ENCODE results near the gene NDUFA1.

NDUFA1 gene

DNA sequence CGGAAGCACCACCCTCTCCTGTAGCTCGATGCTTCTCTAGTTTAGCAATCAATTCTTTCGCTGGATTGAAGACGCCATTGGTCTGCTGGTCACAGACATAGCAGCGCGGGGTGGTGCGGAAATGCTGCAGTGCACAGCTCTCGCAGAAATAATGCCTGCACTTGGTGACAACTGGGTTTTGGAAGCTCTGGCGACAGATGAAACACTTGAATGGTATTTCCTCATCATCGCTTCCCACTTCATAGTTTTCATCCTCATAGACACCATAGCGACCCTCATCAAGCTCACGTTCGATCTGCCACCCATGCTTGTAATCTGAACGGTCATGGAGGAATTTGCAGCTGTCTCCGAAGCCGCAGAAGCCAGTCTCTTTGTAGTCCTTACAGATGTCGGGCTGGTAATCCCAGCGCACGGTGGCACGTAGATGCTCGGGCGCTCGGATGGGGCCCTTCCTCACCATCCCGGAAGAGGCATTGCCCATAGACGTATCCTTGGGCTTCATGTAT is 953 bp upstream of the NDUFA1 start:
- no peak for TF ChIP-seq EZH2phosphoT487 (conservative IDR thresholded peaks at IDR 0.05; ENCODE audit: low read length)
- TF ChIP-seq, protein P1, sequence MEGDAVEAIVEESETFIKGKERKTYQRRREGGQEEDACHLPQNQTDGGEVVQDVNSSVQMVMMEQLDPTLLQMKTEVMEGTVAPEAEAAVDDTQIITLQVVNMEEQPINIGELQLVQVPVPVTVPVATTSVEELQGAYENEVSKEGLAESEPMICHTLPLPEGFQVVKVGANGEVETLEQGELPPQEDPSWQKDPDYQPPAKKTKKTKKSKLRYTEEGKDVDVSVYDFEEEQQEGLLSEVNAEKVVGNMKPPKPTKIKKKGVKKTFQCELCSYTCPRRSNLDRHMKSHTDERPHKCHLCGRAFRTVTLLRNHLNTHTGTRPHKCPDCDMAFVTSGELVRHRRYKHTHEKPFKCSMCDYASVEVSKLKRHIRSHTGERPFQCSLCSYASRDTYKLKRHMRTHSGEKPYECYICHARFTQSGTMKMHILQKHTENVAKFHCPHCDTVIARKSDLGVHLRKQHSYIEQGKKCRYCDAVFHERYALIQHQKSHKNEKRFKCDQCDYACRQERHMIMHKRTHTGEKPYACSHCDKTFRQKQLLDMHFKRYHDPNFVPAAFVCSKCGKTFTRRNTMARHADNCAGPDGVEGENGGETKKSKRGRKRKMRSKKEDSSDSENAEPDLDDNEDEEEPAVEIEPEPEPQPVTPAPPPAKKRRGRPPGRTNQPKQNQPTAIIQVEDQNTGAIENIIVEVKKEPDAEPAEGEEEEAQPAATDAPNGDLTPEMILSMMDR (IDR thresholded peaks at IDR 0.05; ENCODE audit: insufficient read depth, low read length, poor library complexity, severe bottlenecking), result no peak
- peak overlapping the region; percentile 86 for H3K4me3 ChIP-seq (ENCODE audit: insufficient read depth, low read length, poor library complexity, severe bottlenecking)
- H3K9me3 ChIP-seq (ENCODE audit: insufficient read depth, low read length), result no peaks in the 10 kb centered on the region
- peak overlapping the region; percentile 89 for H3K9ac ChIP-seq (ENCODE audit: low read length)
- H3K27me3 ChIP-seq (ENCODE audit: low read length), result no peaks in the 10 kb centered on the region
- peak overlapping the region; percentile 90 for H3K27ac ChIP-seq (ENCODE audit: low read depth, low read length)
- H3K4me2 ChIP-seq (ENCODE audit: low read depth, low read length, poor library complexity, severe bottlenecking), result peak overlapping the region; percentile 85
- H3K36me3 ChIP-seq (ENCODE audit: low read length), result no peaks in the 10 kb centered on the region
- H3K9me2 ChIP-seq (replicated peaks; ENCODE audit: insufficient read depth, low read length), result no peaks in the 10 kb centered on the region
- H2AFZ ChIP-seq (ENCODE audit: low read depth, low read length, severe bottlenecking), result no peak overlapping the region
- H3F3A ChIP-seq (ENCODE audit: insufficient read depth), result peaks cover 3% of the 10 kb centered on the region
- H4K20me1 ChIP-seq (ENCODE audit: low read depth, low read length), result no peaks in the 10 kb centered on the region
- peaks cover 29% of the 10 kb centered on the region for H3K79me2 ChIP-seq (ENCODE audit: insufficient read depth, low read length)

DNA sequence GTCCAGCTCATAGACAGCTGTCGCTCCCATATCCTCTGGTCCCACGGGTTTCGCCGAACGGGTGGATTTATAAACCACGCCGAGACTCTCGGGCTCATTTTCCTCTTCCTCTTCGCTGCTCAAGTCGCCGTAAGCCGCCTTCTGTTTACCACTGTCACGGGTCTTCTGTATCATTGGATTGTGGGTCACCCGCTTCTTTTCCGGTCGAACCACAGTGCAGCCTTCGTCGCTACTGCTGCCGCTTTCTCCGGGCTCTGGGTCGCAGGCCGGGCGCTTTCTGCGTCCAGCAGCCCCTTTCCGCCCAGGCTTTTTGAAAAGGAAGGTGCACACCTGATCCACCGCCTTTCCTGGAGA is 410 bp upstream of the NDUFA1 start:
- Histone ChIP-seq H3K4me3 (ENCODE audit: insufficient read depth, low read length, poor library complexity, severe bottlenecking) (peak overlapping the region; percentile 86), H4K20me1 (ENCODE audit: low read depth, low read length) (no peaks in the 10 kb centered on the region), H3K9me2 (replicated peaks; ENCODE audit: insufficient read depth, low read length) (no peaks in the 10 kb centered on the region), H3K27ac (ENCODE audit: low read depth, low read length) (peak overlapping the region; percentile 90), H3K9ac (ENCODE audit: low read length) (peak overlapping the region; percentile 89), H3K79me2 (ENCODE audit: insufficient read depth, low read length) (peaks cover 29% of the 10 kb centered on the region), H3K9me3 (ENCODE audit: insufficient read depth, low read length) (no peaks in the 10 kb centered on the region), H3K4me2 (ENCODE audit: low read depth, low read length, poor library complexity, severe bottlenecking) (peak overlapping the region; percentile 85), H2AFZ (ENCODE audit: low read depth, low read length, severe bottlenecking) (no peak overlapping the region), H3K27me3 (ENCODE audit: low read length) (no peaks in the 10 kb centered on the region), H3F3A (ENCODE audit: insufficient read depth) (peaks cover 3% of the 10 kb centered on the region), H3K36me3 (ENCODE audit: low read length) (no peaks in the 10 kb centered on the region)
- TF ChIP-seq, protein P1 (IDR thresholded peaks at IDR 0.05; ENCODE audit: insufficient read depth, low read length, poor library complexity, severe bottlenecking), result no peak
- TF ChIP-seq EZH2phosphoT487 (conservative IDR thresholded peaks at IDR 0.05; ENCODE audit: low read length), result no peak

DNA sequence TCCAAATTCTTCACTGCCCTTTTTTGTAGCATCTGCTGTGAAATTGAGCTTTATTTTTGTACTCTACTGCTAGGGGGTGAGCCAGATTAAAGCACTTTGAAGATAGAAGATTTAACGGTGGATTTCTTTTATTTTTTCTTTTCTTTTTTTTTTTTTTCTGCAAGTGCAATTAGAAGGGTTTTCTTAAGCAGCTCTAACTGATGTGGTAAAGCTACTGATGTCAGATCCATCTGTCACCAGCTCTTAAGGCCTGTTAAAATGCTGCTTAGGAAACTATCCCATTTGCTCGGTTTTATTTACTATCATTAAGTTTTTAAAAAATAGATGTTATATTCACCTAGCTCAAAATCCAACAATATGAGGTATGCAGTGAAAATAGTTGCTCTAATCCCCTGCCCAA is 7.1 kb downstream of the NDUFA1 start:
- Histone ChIP-seq H3K4me2 (ENCODE audit: low read depth, low read length, poor library complexity, severe bottlenecking) (no peak overlapping the region), H3K9me3 (ENCODE audit: insufficient read depth, low read length) (no peaks in the 10 kb centered on the region), H3K9me2 (replicated peaks; ENCODE audit: insufficient read depth, low read length) (no peaks in the 10 kb centered on the region), H2AFZ (ENCODE audit: low read depth, low read length, severe bottlenecking) (no peak overlapping the region), H3K27ac (ENCODE audit: low read depth, low read length) (no peak overlapping the region), H4K20me1 (ENCODE audit: low read depth, low read length) (no peaks in the 10 kb centered on the region), H3K36me3 (ENCODE audit: low read length) (no peaks in the 10 kb centered on the region; the same call in 1 of the 2 replicates), H3F3A (ENCODE audit: insufficient read depth) (no peaks in the 10 kb centered on the region), H3K79me2 (ENCODE audit: insufficient read depth, low read length) (no peaks in the 10 kb centered on the region; the same call in 1 of the 2 replicates), H3K27me3 (ENCODE audit: low read length) (no peaks in the 10 kb centered on the region), H3K9ac (ENCODE audit: low read length) (no peak overlapping the region), H3K4me3 (ENCODE audit: insufficient read depth, low read length, poor library complexity, severe bottlenecking) (no peak overlapping the region)
- TF ChIP-seq, protein P1 (IDR thresholded peaks at IDR 0.05; ENCODE audit: insufficient read depth, low read length, poor library complexity, severe bottlenecking), result no peak
- no peak for TF ChIP-seq EZH2phosphoT487 (conservative IDR thresholded peaks at IDR 0.05; ENCODE audit: low read length)

All from SU-DHL-6 (cell line).